ENCODE data around the gene SLC52A1. TPM values are rescaled to one million over a fixed set of nuclear protein-coding genes. Genes with fewer than 3 reads are reported as not detected.

Gene SLC52A1
- total RNA-seq, 1 donor from 2014 or later = 0.49 TPM

GRCh38 chr17:4999430-5000093 lies 35.7 kb downstream of the SLC52A1 start:
- Histone ChIP-seq H3K27me3 (no peaks in the 10 kb centered on the region), H3K9me3 (no peaks in the 10 kb centered on the region), H3K27ac (peak overlapping the region; percentile 89), H3K4me1 (peaks cover 33% of the 10 kb centered on the region), H3K4me3 (peak overlapping the region; percentile 85 to 95), H3K36me3 (peaks cover 0 to 34% of the 10 kb centered on the region in 2 donors)
- no peak for DNase-seq (ENCODE audit: extremely low spot score in 2 of 2)
- no peak for TF ChIP-seq POLR2AphosphoS5 (IDR thresholded peaks at IDR 0.05; ENCODE audit: insufficient read depth in 1 of 2, low read depth in 1 of 2)
- TF ChIP-seq, protein P1, sequence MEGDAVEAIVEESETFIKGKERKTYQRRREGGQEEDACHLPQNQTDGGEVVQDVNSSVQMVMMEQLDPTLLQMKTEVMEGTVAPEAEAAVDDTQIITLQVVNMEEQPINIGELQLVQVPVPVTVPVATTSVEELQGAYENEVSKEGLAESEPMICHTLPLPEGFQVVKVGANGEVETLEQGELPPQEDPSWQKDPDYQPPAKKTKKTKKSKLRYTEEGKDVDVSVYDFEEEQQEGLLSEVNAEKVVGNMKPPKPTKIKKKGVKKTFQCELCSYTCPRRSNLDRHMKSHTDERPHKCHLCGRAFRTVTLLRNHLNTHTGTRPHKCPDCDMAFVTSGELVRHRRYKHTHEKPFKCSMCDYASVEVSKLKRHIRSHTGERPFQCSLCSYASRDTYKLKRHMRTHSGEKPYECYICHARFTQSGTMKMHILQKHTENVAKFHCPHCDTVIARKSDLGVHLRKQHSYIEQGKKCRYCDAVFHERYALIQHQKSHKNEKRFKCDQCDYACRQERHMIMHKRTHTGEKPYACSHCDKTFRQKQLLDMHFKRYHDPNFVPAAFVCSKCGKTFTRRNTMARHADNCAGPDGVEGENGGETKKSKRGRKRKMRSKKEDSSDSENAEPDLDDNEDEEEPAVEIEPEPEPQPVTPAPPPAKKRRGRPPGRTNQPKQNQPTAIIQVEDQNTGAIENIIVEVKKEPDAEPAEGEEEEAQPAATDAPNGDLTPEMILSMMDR (IDR thresholded peaks at IDR 0.05) = no peak
- TF ChIP-seq POLR2A (IDR thresholded peaks at IDR 0.05) = no peak
- intact Hi-C loops (cut with DNase I) = loop anchor here (5.0 kb wide), 1 partner anchor 52 kb away; the partner anchor contains the start of gene PFN1

GRCh38 chr17:4998732-4999429 lies 36.3 kb downstream of the SLC52A1 start:
- Histone ChIP-seq H3K36me3 (peaks cover 0 to 28% of the 10 kb centered on the region in 2 donors), H3K27ac (peak overlapping the region; percentile 89)
- intact Hi-C loops (cut with DNase I) = loop anchor here (5.0 kb wide), 1 partner anchor 52 kb away; the partner anchor contains the start of gene PFN1

GRCh38 chr17:4998027-4998731 lies 37.0 kb downstream of the SLC52A1 start:
- intact Hi-C loops (cut with DNase I) = loop anchor here (5.0 kb wide), 1 partner anchor 51 kb away; the partner anchor contains the start of gene PFN1
- H3K27ac ChIP-seq = peak overlapping the region; percentile 89
- DNase-seq (ENCODE audit: extremely low spot score in 2 of 2) = no peak
- peak overlapping the region; percentile 85 to 95 for H3K4me3 ChIP-seq
- no peaks in the 10 kb centered on the region for H3K9me3 ChIP-seq
- peaks cover 33% of the 10 kb centered on the region for H3K4me1 ChIP-seq
- peaks cover 0 to 21% of the 10 kb centered on the region in 2 donors for H3K36me3 ChIP-seq
- no peaks in the 10 kb centered on the region for H3K27me3 ChIP-seq
- TF ChIP-seq, protein P1 (IDR thresholded peaks at IDR 0.05) = no peak
- no peak for TF ChIP-seq POLR2A (IDR thresholded peaks at IDR 0.05)

More at GRCh38 chr17:4998732-4999429, 36.3 kb downstream of the SLC52A1 start:
- peaks cover 33% of the 10 kb centered on the region for H3K4me1 ChIP-seq
- no peaks in the 10 kb centered on the region for H3K27me3 ChIP-seq
- TF ChIP-seq, protein P1 (IDR thresholded peaks at IDR 0.05) = no peak
- TF ChIP-seq POLR2A (IDR thresholded peaks at IDR 0.05) (no peak), POLR2AphosphoS5 (IDR thresholded peaks at IDR 0.05; ENCODE audit: insufficient read depth in 1 of 2, low read depth in 1 of 2) (no peak)
- H3K9me3 ChIP-seq = no peaks in the 10 kb centered on the region
- DNase-seq (ENCODE audit: extremely low spot score in 2 of 2) = no peak
- H3K4me3 ChIP-seq = peak overlapping the region; percentile 85 to 95

- peaks cover 33% of the 10 kb centered on the region for H3K4me1 ChIP-seq
- TF ChIP-seq, protein P1 (IDR thresholded peaks at IDR 0.05) = peak in 1 of 3 experiments; percentile 27
- TF ChIP-seq POLR2A (IDR thresholded peaks at IDR 0.05) = peak in 1 of 2 donors; percentile 66
- peak; percentile 35 to 85 for TF ChIP-seq POLR2AphosphoS5 (IDR thresholded peaks at IDR 0.05; ENCODE audit: insufficient read depth in 1 of 2, low read depth in 1 of 2)
- H3K27ac ChIP-seq = peak within 1 kb of the TSS; percentile 89
- no peak for DNase-seq (ENCODE audit: extremely low spot score in 2 of 2)
- no peaks in the 10 kb centered on the region for H3K27me3 ChIP-seq
- H3K36me3 ChIP-seq = peaks cover 0 to 13% of the 10 kb centered on the region in 2 donors
- intact Hi-C loops (cut with DNase I) = loop anchor here (5.0 kb wide), 1 partner anchor 50 kb away; the partner anchor contains the start of gene PFN1
- H3K4me3 ChIP-seq = peak within 1 kb of the TSS; percentile 85 to 95
- H3K9me3 ChIP-seq = no peaks in the 10 kb centered on the region
Observed at GRCh38 chr17:4997302-4998026, 37.8 kb downstream of the SLC52A1 start, which contains the start of the genes INCA1 and KIF1C. INCA1 (minus strand) TSS chr17:4997522; CDS start chr17:4994437, 3,085 bp downstream. KIF1C (plus strand) TSS chr17:4997950; CDS start chr17:5000247, 2,297 bp downstream.

All from vagina (tissue), 2 donors.